Ectodermal cell (in vitro differentiated cells): ENCODE results near the gene CWF19L2.

Experiments
- H3K27ac ChIP-seq: 2 replicates; pipeline ENCODE4 v1.7.0; 2013; ENCODE audit warnings: mild to moderate bottlenecking, low read depth, low read length; ENCODE audit not compliant: insufficient read depth, poor library complexity, severe bottlenecking
- H3K27me3 ChIP-seq: 2 replicates; pipeline ENCODE4 v1.7.0; 2013; ENCODE audit warnings: mild to moderate bottlenecking, low read length; ENCODE audit not compliant: insufficient read depth, control insufficient read depth, poor library complexity, severe bottlenecking
- H3K36me3 ChIP-seq: one replicate; pipeline ENCODE4 v1.7.0; 2013; ENCODE audit warnings: low read length; ENCODE audit not compliant: control insufficient read depth, insufficient read depth
- H3K4me1 ChIP-seq: one replicate; pipeline ENCODE4 v1.7.0; 2013; ENCODE audit warnings: low read length; ENCODE audit not compliant: control insufficient read depth, insufficient read depth
- H3K4me3 ChIP-seq: 2 replicates; pipeline ENCODE4 v1.7.0; 2013; ENCODE audit warnings: low read depth, low read length, control low read depth; ENCODE audit not compliant: insufficient read depth
- H3K9me3 ChIP-seq: 2 replicates; pipeline ENCODE4 v1.7.0; 2013; ENCODE audit warnings: mild to moderate bottlenecking, low read length, moderate library complexity; ENCODE audit not compliant: control insufficient read depth
- WGBS, 2 experiments: methylation state at CpG; one replicate each; pipeline ENCODE4 v1.1.7; 2013; ENCODE audit warnings: missing lambda C conversion rate in 2 of 2; 5-methylcytosine and 5-hydroxymethylcytosine counted together

The CWF19L2 gene

DNA sequence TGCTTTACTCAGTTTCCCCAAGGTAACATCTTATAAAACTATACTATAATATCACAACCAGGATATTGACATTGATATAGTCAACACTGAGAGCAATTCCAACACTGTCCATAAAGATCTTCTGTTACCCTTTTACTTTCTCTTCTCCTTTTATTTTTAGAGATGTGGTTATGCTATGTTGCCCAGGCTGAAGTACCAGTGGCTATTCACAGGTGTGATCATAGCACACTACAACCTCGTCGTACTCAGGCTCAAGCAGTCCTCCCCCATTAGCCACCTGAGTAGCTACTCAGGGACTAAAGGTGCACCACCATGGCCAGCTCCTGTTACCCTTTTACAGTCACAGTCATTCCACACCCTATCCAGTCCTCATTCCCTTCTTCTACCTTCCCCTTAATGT is 119.7 kb downstream of the CWF19L2 start:
- 84 to 94% methylated on average over 2 of the region's 2 CpGs for WGBS, 2 experiments
- Histone ChIP-seq H3K27ac (no peak overlapping the region), H3K27me3 (no peaks in the 10 kb centered on the region), H3K9me3 (no peaks in the 10 kb centered on the region), H3K4me3 (no peak overlapping the region), H3K36me3 (no peaks in the 10 kb centered on the region), H3K4me1 (no peaks in the 10 kb centered on the region)

DNA sequence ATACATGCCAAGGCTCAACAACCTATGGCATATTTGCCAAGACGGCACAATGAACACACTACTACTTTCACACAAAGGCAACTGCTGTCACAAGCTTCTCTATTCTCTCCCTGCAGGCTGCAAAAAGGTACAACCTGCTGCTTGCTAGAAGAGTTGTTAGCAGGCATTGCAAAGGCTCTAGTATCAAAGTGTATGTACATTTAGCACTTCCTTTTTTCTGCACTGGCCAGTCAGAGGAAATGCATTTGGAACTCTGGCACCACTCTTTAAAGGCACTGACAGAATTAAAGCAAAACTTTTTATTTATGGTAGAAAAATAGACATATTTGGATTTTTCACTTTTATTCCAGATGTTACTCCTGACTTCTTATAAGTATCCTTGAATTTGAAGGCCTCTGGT is 125.9 kb downstream of the CWF19L2 start:
- Histone ChIP-seq H3K4me1 (no peaks in the 10 kb centered on the region), H3K27ac (no peak overlapping the region), H3K9me3 (no peaks in the 10 kb centered on the region), H3K36me3 (no peaks in the 10 kb centered on the region), H3K27me3 (no peaks in the 10 kb centered on the region), H3K4me3 (no peak overlapping the region)
- WGBS, 2 experiments: 90 to 93% methylated on average over 1 of the region's 1 CpG

DNA sequence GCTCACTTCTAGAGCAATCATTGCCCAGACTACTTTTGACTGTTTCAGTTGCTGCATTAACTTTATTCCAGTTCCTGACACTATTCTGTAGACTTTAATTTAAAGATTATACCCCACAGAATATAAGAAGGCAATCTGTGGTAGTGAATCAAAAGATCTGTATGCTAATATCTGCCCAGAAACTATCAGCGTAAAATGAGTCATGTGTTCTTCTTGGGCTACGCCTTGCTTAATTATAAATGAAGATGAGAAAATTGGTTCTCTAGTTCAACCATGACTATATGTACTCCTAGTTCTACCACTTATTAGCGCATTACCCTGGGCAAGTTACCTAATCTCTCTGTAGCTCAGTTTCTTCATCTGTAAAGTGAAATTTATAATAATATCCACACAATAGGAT is 128.5 kb downstream of the CWF19L2 start:
- Histone ChIP-seq H3K9me3 (no peaks in the 10 kb centered on the region), H3K36me3 (no peaks in the 10 kb centered on the region), H3K4me3 (no peak overlapping the region), H3K27me3 (no peaks in the 10 kb centered on the region), H3K27ac (no peak overlapping the region), H3K4me1 (no peaks in the 10 kb centered on the region)
- WGBS, 2 experiments: 93 to 100% methylated on average over 1 to 2 of the region's 3 CpGs

- Histone ChIP-seq H3K4me3 (no peak overlapping the region), H3K36me3 (no peaks in the 10 kb centered on the region), H3K27ac (no peak overlapping the region), H3K4me1 (no peaks in the 10 kb centered on the region), H3K9me3 (no peaks in the 10 kb centered on the region), H3K27me3 (no peaks in the 10 kb centered on the region)
- 64 to 100% methylated on average over 1 of the region's 1 CpG for WGBS, 2 experiments
Observed at GRCh38 chr11:107316426-107316825, 141.2 kb downstream of the CWF19L2 start.

GRCh38 chr11:107307991-107308390 is 149.6 kb downstream of the CWF19L2 start:
- WGBS, 2 experiments: 77 to 97% methylated on average over 2 of the region's 2 CpGs

DNA sequence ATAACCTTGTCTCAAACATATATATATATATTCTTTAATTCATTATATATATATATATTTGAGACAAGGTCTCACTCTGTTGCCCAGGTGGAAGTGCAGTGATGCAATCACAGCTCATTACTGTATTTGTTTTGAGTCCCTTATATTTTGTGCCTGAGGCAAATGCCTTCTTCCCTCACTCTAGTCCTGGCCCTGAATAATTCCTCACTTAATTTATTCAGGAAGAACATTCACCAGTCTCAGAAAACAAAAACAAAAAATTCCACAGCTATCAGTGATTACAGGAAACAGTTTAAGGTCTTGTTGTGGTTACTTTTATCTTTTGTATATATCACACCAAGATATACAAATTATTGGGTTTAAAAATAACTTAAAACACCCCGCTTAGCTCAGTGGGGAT is 155.7 kb downstream of the CWF19L2 start:
- Histone ChIP-seq H3K9me3 (no peaks in the 10 kb centered on the region), H3K4me1 (no peaks in the 10 kb centered on the region), H3K4me3 (no peak overlapping the region), H3K27me3 (no peaks in the 10 kb centered on the region), H3K27ac (no peak overlapping the region), H3K36me3 (peaks cover 3% of the 10 kb centered on the region)
- 100% methylated on average over 1 of the region's 1 CpG for WGBS, 2 experiments

More at GRCh38 chr11:107307991-107308390, 149.6 kb downstream of the CWF19L2 start:
- Histone ChIP-seq H3K27ac (no peak overlapping the region), H3K36me3 (no peaks in the 10 kb centered on the region), H3K27me3 (no peaks in the 10 kb centered on the region), H3K4me3 (no peak overlapping the region), H3K4me1 (no peaks in the 10 kb centered on the region), H3K9me3 (no peaks in the 10 kb centered on the region)

DNA sequence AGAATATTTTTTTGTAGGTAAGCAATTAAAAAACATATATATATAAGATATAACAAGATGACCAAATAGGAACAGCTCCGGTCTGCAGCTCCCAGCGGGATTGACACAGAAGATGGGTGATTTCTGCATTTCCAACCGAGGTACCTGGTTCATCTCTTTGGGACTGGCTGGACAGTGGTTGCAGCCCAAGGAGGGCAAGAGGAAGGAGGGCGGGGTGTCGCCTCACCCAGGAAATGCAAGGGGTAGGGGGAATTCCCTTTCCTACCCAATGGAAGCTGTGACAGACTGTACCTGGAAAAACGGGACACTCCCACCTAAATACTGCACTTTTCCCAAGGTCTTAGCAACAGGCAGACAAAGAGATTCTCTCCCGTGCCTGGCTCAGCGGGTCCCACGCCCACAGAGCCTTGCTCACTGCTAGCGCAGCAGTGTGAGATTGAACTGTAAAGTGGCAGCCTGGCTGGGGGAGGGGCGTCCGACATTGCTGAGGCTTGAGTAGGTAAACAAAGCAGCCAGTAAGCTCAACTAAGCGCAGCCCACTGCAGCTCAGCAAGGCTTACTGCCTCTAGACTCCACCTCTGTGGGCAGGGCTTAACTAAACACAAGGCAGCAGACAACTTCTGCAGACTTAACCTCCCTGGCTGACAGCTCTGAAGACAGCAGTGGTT is 163.8 kb downstream of the CWF19L2 start:
- WGBS, 2 experiments: 87 to 89% methylated on average over 13 of the region's 13 CpGs
- H3K27ac ChIP-seq: no peak overlapping the region

GRCh38 chr11:107282195-107282594 is 175.4 kb downstream of the CWF19L2 start:
- no peaks in the 10 kb centered on the region for H3K36me3 ChIP-seq
- no peak overlapping the region for H3K4me3 ChIP-seq
- 89 to 100% methylated on average over 1 of the region's 1 CpG for WGBS, 2 experiments
- no peak overlapping the region for H3K27ac ChIP-seq
- no peaks in the 10 kb centered on the region for H3K9me3 ChIP-seq
- H3K4me1 ChIP-seq: no peaks in the 10 kb centered on the region
- H3K27me3 ChIP-seq: no peaks in the 10 kb centered on the region

More for the DNA sequence above, 163.8 kb downstream of the CWF19L2 start:
- Histone ChIP-seq H3K4me1 (no peaks in the 10 kb centered on the region), H3K9me3 (no peaks in the 10 kb centered on the region), H3K27me3 (no peaks in the 10 kb centered on the region), H3K4me3 (no peak overlapping the region), H3K36me3 (no peaks in the 10 kb centered on the region)
